HG02852 (cell line): ENCODE results near the gene INTU.

Source experiments
- ATAC-seq: cut with Tn5 transposase; IDR thresholded peaks from one replicate; pipeline ENCODE4 v1.9.1; 2021; ENCODE audit warnings: mild to moderate bottlenecking, moderate library complexity; ENCODE audit not compliant: unreplicated experiment

The INTU gene

GRCh38 chr4:127741247-127741646, 108.5 kb downstream of the INTU start:
- no peak for ATAC-seq

GRCh38 chr4:127747883-127748282, 115.1 kb downstream of the INTU start:
- no peak for ATAC-seq

GRCh38 chr4:127748957-127749356, 116.2 kb downstream of the INTU start:
- no peak for ATAC-seq

GRCh38 chr4:127756906-127757305, 124.1 kb downstream of the INTU start:
- ATAC-seq, result no peak

GRCh38 chr4:127759228-127759820, 126.6 kb downstream of the INTU start:
- ATAC-seq, result no peak

GRCh38 chr4:127759893-127760292, 127.1 kb downstream of the INTU start:
- no peak for ATAC-seq

GRCh38 chr4:127771535-127772275, 138.9 kb downstream of the INTU start:
- no peak for ATAC-seq

GRCh38 chr4:127772769-127773671, 140.3 kb downstream of the INTU start:
- no peak for ATAC-seq

- no peak for ATAC-seq
Observed at GRCh38 chr4:127775843-127776242, 143.1 kb downstream of the INTU start.
